Spleen (tissue), 13 donors: ENCODE results near the gene SPACDR. TPM values are rescaled to one million over a fixed set of nuclear protein-coding genes. Genes with fewer than 3 reads are reported as not detected.

Source experiments
- DNase-seq: peaks from one replicate; pipeline ENCODE4 v3.0.0-alpha.2; 2020
- H3K27ac ChIP-seq, 8 donors: fragments of 200-600 bp; sonication (generic) in 7 of 8; 1 replicate in 4 of 8; 2 replicates in 4 of 8; pipeline versions ENCODE4 v1.5.0 to v1.8.0; 2016 to 2021; ENCODE audit warnings: inconsistent platforms in 4 of 8, mild to moderate bottlenecking in 4 of 8, moderate library complexity in 1 of 8
- H3K27me3 ChIP-seq, 7 donors: fragments of 200-600 bp; sonication (generic) in 6 of 7; replicated peaks in 1 of 7; 1 replicate in 4 of 7; 2 replicates in 3 of 7; pipeline versions ENCODE4 v1.5.0 to v1.8.0; 2016 to 2021; ENCODE audit warnings: inconsistent platforms in 3 of 7, mild to moderate bottlenecking in 1 of 7
- H3K36me3 ChIP-seq, 6 donors: fragments of 200-600 bp; sonication (generic) in 5 of 6; 1 replicate in 4 of 6; 2 replicates in 2 of 6; pipeline versions ENCODE4 v1.5.0 to v1.8.0; 2016 to 2021; ENCODE audit warnings: inconsistent platforms in 2 of 6
- H3K4me1 ChIP-seq, 6 donors: fragments of 200-600 bp; sonication (generic) in 5 of 6; 1 replicate in 3 of 6; 2 replicates in 3 of 6; pipeline versions ENCODE4 v1.5.0 to v1.8.0; 2016 to 2021; ENCODE audit warnings: inconsistent platforms in 3 of 6
- H3K4me3 ChIP-seq, 8 donors: fragments of 200-600 bp; sonication (generic) in 7 of 8; 1 replicate in 4 of 8; 2 replicates in 4 of 8; pipeline versions ENCODE4 v1.5.0 to v1.8.0; 2016 to 2021; ENCODE audit warnings: inconsistent platforms in 4 of 8, mild to moderate bottlenecking in 4 of 8, moderate library complexity in 2 of 8
- H3K9me3 ChIP-seq, 8 donors: fragments of 200-600 bp; sonication (generic) in 7 of 8; 1 replicate in 4 of 8; 2 replicates in 4 of 8; pipeline versions ENCODE4 v1.5.0 to v1.8.0; 2016 to 2021; ENCODE audit warnings: inconsistent platforms in 4 of 8
- POLR2A ChIP-seq, 3 donors: fragments of 450-650 bp; IDR thresholded peaks; one replicate each; pipeline ENCODE4 v1.5.1; 2017; ENCODE audit warnings: antibody characterized with exemption in 3 of 3, mild to moderate bottlenecking in 1 of 3
- POLR2AphosphoS5 ChIP-seq, 3 donors: sonication (generic); formaldehyde crosslinking; IDR thresholded peaks; one replicate each; pipeline ENCODE4 v1.5.1; 2017; ENCODE audit warnings: antibody characterized with exemption in 3 of 3
- WGBS, 5 donors: extraction: QIAGEN DNeasy Blood & Tissue Kit in 3 of 5; methylation state at CpG; one replicate each; pipeline versions ENCODE4 v1.1.5 to v1.1.7; 2013 to 2018; 5-methylcytosine and 5-hydroxymethylcytosine counted together
- intact Hi-C: fragments of 100-400 bp; cut with DNase I; formaldehyde crosslinking; loops from one replicate; pipeline ENCODE4 v1.15.0; 2023; ENCODE audit warnings: low total_unique reads
- long read RNA-seq, 2 donors: transcript quantifications; one replicate each; lab custom pipeline, GENCODE V29; 2026
- polyA plus RNA-seq, 3 donors: library from polyadenylated mRNA; stranded (reverse); fragments of 200-250 nt; gene quantifications; one replicate each; pipeline ENCODE4 v1.2.1, GENCODE V29; 2013
- total RNA-seq, 7 donors: library from RNA; depleted of rRNA in 3 of 7; stranded (reverse); fragments of >200 nt in 3 of 7; fragmentation: NEBNext Ultra II Directional in 4 of 7; extraction: Animal tissue kit (Norgen Biotek cat#: 25700) in 4 of 7; gene quantifications; one replicate each; pipeline versions ENCODE4 v1.1.0 to v1.2.1, GENCODE V29; 2016 to 2021
- TF ChIP-seq, protein P1 (sequence below), 11 experiments: fragments of 200-600 bp in 7 of 11; fragments of 450-650 bp in 4 of 11; sonication (generic) in 4 of 11; IDR thresholded peaks in 8 of 11; conservative IDR thresholded peaks in 3 of 11; 1 replicate in 7 of 11; 2 replicates in 4 of 11; pipeline versions ENCODE4 v1.4.0 to v1.8.0; 2016 to 2021; ENCODE audit warnings: antibody characterized with exemption in 11 of 11, inconsistent platforms in 4 of 11, mild to moderate bottlenecking in 1 of 11
- donor health status: healthy with polysubstance abuse.
- donor health status: DM: no; HTN: no; CAD: no; lungs with moderate emphysema.
- donor health status: DM: no; HTN: no; CAD: no.
- donor health status: Bipolar disorder and iron deficiency.
- donor health status: healthy.
- donor health status: DM: no; HTN: no; CAD: no.
- donor health status: DM: yes; HTN: yes; CAD: no.

The SPACDR gene, protein sequence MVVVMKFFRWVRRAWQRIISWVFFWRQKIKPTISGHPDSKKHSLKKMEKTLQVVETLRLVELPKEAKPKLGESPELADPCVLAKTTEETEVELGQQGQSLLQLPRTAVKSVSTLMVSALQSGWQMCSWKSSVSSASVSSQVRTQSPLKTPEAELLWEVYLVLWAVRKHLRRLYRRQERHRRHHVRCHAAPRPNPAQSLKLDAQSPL
- total RNA-seq, result 1 to 10 TPM in 5 of 7 donors, not detected in 2; 1.3 to 4.6 (median 1.9) TPM
- 1 to 10 TPM in 2 of 3 donors, under 1 TPM in 1; 0.65 to 2.1 (median 1.2) TPM for polyA plus RNA-seq
- long read RNA-seq, donor 1, partial matches to known transcripts, result 0 of 5 reads
- long read RNA-seq, donor 1, other reads (novel, unspliced or antisense), result 0 of 5 reads
- long read RNA-seq, donor 2, partial matches to known transcripts, result 0 of 2 reads
- long read RNA-seq, donor 2, other reads (novel, unspliced or antisense), result 0 of 2 reads

- peaks cover 0 to 97% (median 41%) of the 10 kb centered on the region in 6 donors for H3K36me3 ChIP-seq
- intact Hi-C loops, result no loop called here
These were observed at the start of gene SPACDR for GRCh38 chr7:100464210-100464660. Gene SPACDR, minus strand, starts transcription at chr7:100464260. Its CDS starts 235 bp downstream, at chr7:100464025.

DNA sequence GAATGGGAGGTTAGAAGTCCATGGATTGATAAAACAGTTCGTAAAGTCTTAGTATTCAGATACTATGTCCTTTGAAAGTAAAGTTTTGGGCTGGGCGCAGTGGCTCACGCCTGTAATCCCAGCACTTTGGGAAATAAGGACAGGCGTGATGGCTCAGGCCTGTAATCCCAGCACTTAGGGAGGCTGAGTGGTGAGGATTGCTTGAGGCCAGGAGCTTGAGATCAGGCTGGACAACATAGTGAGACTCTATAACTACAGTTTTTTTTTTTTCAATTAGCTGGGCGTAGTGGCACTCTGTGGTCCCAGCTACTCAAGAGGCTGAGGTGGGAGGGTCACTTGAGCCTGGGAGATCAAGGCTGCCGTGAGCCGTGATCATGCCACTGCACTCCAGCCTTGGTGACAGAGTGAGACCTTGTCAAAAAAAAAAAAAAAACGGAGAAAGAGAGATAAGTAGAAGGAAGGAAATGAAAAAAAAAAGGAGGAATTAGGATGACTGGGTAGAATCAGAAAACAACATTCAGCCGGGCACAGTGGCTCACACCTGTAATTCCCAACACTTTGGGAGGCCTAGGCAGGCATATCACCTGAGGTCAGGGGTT is 49.3 kb upstream of the SPACDR start:
- H3K27me3 ChIP-seq, result no peaks in the 10 kb centered on the region
- DNase-seq, result no peak
- no peak overlapping the region for H3K27ac ChIP-seq
- H3K36me3 ChIP-seq, result no peaks in the 10 kb centered on the region
- H3K4me3 ChIP-seq, result no peak overlapping the region
- TF ChIP-seq POLR2A (IDR thresholded peaks at IDR 0.05) (no peak), POLR2AphosphoS5 (IDR thresholded peaks at IDR 0.05) (no peak)
- TF ChIP-seq, protein P1, sequence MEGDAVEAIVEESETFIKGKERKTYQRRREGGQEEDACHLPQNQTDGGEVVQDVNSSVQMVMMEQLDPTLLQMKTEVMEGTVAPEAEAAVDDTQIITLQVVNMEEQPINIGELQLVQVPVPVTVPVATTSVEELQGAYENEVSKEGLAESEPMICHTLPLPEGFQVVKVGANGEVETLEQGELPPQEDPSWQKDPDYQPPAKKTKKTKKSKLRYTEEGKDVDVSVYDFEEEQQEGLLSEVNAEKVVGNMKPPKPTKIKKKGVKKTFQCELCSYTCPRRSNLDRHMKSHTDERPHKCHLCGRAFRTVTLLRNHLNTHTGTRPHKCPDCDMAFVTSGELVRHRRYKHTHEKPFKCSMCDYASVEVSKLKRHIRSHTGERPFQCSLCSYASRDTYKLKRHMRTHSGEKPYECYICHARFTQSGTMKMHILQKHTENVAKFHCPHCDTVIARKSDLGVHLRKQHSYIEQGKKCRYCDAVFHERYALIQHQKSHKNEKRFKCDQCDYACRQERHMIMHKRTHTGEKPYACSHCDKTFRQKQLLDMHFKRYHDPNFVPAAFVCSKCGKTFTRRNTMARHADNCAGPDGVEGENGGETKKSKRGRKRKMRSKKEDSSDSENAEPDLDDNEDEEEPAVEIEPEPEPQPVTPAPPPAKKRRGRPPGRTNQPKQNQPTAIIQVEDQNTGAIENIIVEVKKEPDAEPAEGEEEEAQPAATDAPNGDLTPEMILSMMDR (IDR thresholded peaks at IDR 0.05 in 8 of 11, conservative IDR thresholded peaks at IDR 0.05 in 3 of 11), result no peak
- no peaks in the 10 kb centered on the region for H3K9me3 ChIP-seq
- peaks cover 0 to 25% (median 21%) of the 10 kb centered on the region in 6 donors for H3K4me1 ChIP-seq
- intact Hi-C loops, result no loop called here
- WGBS, 5 donors, result 67 to 78% (median 72%) methylated on average over 9 of the region's 9 CpGs

More at GRCh38 chr7:100464210-100464660, at the start of gene SPACDR:
- no peaks in the 10 kb centered on the region for H3K9me3 ChIP-seq
- no peak within 1 kb of the TSS for H3K4me3 ChIP-seq
- DNase-seq, result no peak
- 77 to 92% (median 85%) methylated on average over 6 to 7 of the region's 7 CpGs for WGBS, 5 donors
- no peaks in the 10 kb centered on the region for H3K27me3 ChIP-seq
- H3K4me1 ChIP-seq, result peaks cover 5 to 46% (median 29%) of the 10 kb centered on the region in 6 donors
- no peak for TF ChIP-seq POLR2AphosphoS5 (IDR thresholded peaks at IDR 0.05)
- TF ChIP-seq POLR2A (IDR thresholded peaks at IDR 0.05), result no peak
- TF ChIP-seq, protein P1 (IDR thresholded peaks at IDR 0.05 in 8 of 11, conservative IDR thresholded peaks at IDR 0.05 in 3 of 11), result no peak
- H3K27ac ChIP-seq, result no peak within 1 kb of the TSS

- Histone ChIP-seq H3K4me1 (peaks cover 0 to 11% (median 8%) of the 10 kb centered on the region in 6 donors), H3K9me3 (no peaks in the 10 kb centered on the region), H3K27ac (no peak overlapping the region), H3K36me3 (no peaks in the 10 kb centered on the region), H3K27me3 (no peaks in the 10 kb centered on the region), H3K4me3 (no peak overlapping the region)
- intact Hi-C loops, result no loop called here
- no peak for DNase-seq
- no peak for TF ChIP-seq POLR2A (IDR thresholded peaks at IDR 0.05)
- TF ChIP-seq POLR2AphosphoS5 (IDR thresholded peaks at IDR 0.05), result no peak
- TF ChIP-seq, protein P1 (IDR thresholded peaks at IDR 0.05 in 8 of 11, conservative IDR thresholded peaks at IDR 0.05 in 3 of 11), result no peak
- WGBS, 5 donors, result 93 to 97% (median 94%) methylated on average over 9 of the region's 9 CpGs
These were observed 46.6 kb upstream of the SPACDR start for GRCh38 chr7:100510437-100511239.
